Epithelial cell of esophagus (primary cell): ENCODE data around the gene SAMD3.

Experiments
- DNase-seq: peaks from one replicate; pipeline ENCODE4 v3.0.0; 2010; ENCODE audit warnings: low read depth
- H3K4me3 ChIP-seq: 2 replicates; pipeline ENCODE4 v1.5.1; 2011; ENCODE audit warnings: mild to moderate bottlenecking, low read length, control low read depth
- CTCF ChIP-seq: IDR thresholded peaks from 2 replicates; pipeline ENCODE4 v1.5.1; 2011; ENCODE audit warnings: low read depth, mild to moderate bottlenecking, low read length, control low read depth, inconsistent platforms; ENCODE audit not compliant: insufficient read depth; ENCODE audit errors: missing control alignments

SAMD3 gene

GRCh38 chr6:130229645-130230044 is 6.9 kb upstream of the SAMD3 start:
- no peak for DNase-seq
- no peak for TF ChIP-seq CTCF
- H3K4me3 ChIP-seq, result no peak overlapping the region

GRCh38 chr6:130223508-130223907 is 757 bp upstream of the SAMD3 start:
- H3K4me3 ChIP-seq, result no peak overlapping the region
- DNase-seq, result peak; percentile 45
- TF ChIP-seq CTCF, result no peak

- no peak for TF ChIP-seq CTCF
- no peak overlapping the region for H3K4me3 ChIP-seq
These were observed 4.6 kb downstream of the SAMD3 start for GRCh38 chr6:130218134-130218533.

GRCh38 chr6:130216620-130217019 is 6.1 kb downstream of the SAMD3 start:
- no peak overlapping the region for H3K4me3 ChIP-seq
- TF ChIP-seq CTCF, result no peak

More at GRCh38 chr6:130218134-130218533, 4.6 kb downstream of the SAMD3 start:
- no peak for DNase-seq

GRCh38 chr6:130215526-130215925 is 7.2 kb downstream of the SAMD3 start:
- H3K4me3 ChIP-seq, result no peak overlapping the region
- no peak for DNase-seq
- TF ChIP-seq CTCF, result no peak

More at GRCh38 chr6:130216620-130217019, 6.1 kb downstream of the SAMD3 start:
- DNase-seq, result no peak

- no peak overlapping the region for H3K4me3 ChIP-seq
- DNase-seq, result no peak
- no peak for TF ChIP-seq CTCF
These were observed 10.4 kb downstream of the SAMD3 start for GRCh38 chr6:130212215-130212874.

GRCh38 chr6:130211691-130212090 is 11.1 kb downstream of the SAMD3 start:
- no peak for DNase-seq
- no peak overlapping the region for H3K4me3 ChIP-seq
- TF ChIP-seq CTCF, result no peak
